ENCODE results near the gene TTC1.
"Not testable (repeated sequence)": the region's sequence is repeated elsewhere in the genome, so short reads cannot be mapped to it uniquely, and the experiment has no call there.

DNA sequence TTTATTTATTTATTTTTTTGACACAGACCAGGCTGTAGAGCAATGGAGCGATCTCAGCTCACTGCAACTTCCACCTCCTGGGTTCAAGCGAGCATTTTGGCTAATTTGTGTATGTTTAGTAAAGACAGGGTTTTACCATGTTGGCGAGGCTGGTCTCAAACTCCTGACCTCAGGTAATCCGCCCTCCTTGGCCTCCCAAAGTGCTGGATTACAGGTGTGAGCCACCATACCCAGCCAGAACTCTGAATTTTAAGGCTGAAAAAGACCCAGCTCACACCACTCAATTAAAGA lies 43.2 kb upstream of the TTC1 start:
- TF ChIP-seq, protein P1, sequence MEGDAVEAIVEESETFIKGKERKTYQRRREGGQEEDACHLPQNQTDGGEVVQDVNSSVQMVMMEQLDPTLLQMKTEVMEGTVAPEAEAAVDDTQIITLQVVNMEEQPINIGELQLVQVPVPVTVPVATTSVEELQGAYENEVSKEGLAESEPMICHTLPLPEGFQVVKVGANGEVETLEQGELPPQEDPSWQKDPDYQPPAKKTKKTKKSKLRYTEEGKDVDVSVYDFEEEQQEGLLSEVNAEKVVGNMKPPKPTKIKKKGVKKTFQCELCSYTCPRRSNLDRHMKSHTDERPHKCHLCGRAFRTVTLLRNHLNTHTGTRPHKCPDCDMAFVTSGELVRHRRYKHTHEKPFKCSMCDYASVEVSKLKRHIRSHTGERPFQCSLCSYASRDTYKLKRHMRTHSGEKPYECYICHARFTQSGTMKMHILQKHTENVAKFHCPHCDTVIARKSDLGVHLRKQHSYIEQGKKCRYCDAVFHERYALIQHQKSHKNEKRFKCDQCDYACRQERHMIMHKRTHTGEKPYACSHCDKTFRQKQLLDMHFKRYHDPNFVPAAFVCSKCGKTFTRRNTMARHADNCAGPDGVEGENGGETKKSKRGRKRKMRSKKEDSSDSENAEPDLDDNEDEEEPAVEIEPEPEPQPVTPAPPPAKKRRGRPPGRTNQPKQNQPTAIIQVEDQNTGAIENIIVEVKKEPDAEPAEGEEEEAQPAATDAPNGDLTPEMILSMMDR (IDR thresholded peaks at IDR 0.05): peak in 3 of 12 donors; percentile 1 to 6 (median 5)
- not testable (repeated sequence) for TF ChIP-seq POLR2A (IDR thresholded peaks at IDR 0.05)

Data from heart left ventricle (tissue), 13 donors.